Measurements from ENCODE around the gene PTPRN2. TPM values are rescaled to one million over a fixed set of nuclear protein-coding genes. Genes with fewer than 3 reads are reported as not detected.

Gene PTPRN2
- total and polyA plus RNA-seq, 9 of the 15 experiments (the other 6 are each of a cell fraction or from before 2014, with no cell fraction given): not detected

- TF ChIP-seq ZBTB5 (IDR thresholded peaks at IDR 0.05) (no peak), HDAC1 (IDR thresholded peaks at IDR 0.05) (no peak), SRSF7 (optimal IDR thresholded peaks at IDR 0.05; ENCODE audit: low read depth, low read length) (no peak), GMEB1 (CRISPR knock-in tag; IDR thresholded peaks at IDR 0.05) (no peak), ILK (tag; IDR thresholded peaks at IDR 0.05; ENCODE audit: borderline replicate concordance, low read depth) (no peak), XRCC3 (IDR thresholded peaks at IDR 0.05) (no peak), NCOA6 (IDR thresholded peaks at IDR 0.05) (no peak), NFYB (IDR thresholded peaks at IDR 0.05; ENCODE audit: extremely low read depth, insufficient read length) (no peak)
These were observed 236.6 kb downstream of the PTPRN2 start (continued) for GRCh38 chr7:158351051-158351450.
